SW 1271 (cell line): ENCODE measurements around the gene IBTK.
"Not testable (repeated sequence)": the region's sequence is repeated elsewhere in the genome, so short reads cannot be mapped to it uniquely, and the experiment has no call there.

Source experiments
- DNase-seq, 2 experiments: peaks; one replicate each; lab custom pipeline; 2025; lab: John Stamatoyannopoulos, UW

Gene IBTK

DNA sequence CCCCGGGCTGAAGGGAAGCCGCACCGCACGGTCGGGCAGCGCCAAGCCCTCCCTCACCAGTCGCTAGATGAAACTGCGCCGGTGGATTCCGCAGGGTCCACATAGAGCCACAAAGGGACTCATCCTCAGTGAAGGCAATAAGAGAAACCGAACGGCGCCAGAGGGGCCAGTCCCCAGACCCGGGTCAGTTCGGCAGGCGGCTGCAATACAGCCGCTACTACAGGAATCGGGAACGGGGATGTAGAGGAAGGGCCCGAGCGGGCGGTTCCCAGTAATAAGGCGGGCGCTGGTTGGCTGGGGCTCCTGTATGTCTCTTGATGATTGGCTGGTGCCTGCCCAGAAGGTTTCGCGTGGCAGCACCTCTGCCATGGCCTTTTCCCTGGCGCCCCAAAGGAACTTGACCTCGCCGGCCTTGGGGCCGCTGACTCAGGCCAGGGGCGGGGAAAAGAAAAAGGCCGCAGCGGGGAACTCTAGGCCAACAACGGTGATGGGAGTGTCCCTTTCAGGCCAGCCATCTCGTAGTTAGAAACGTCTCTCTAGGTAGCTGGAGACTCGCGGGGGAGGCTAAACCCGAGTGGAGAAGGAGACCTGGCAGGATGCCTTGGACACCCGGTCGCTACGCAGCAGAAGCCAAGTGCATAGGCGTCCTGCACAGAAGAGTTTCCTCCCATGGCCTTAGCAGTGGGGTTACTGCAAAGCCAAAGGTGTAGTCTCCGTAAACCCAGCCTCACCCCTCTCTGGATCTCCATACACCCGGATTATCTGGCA lies at the start of gene IBTK:
Gene IBTK (minus strand): TSS at position 240 of the 768 bp plus-strand sequence. CDS start 7,258 bp downstream, outside the sequence.
- DNase-seq = peak; percentile 86 to 95

- no peak for DNase-seq
Observed at GRCh38 chr6:82283771-82284410, 36.3 kb upstream of the IBTK start.

DNA sequence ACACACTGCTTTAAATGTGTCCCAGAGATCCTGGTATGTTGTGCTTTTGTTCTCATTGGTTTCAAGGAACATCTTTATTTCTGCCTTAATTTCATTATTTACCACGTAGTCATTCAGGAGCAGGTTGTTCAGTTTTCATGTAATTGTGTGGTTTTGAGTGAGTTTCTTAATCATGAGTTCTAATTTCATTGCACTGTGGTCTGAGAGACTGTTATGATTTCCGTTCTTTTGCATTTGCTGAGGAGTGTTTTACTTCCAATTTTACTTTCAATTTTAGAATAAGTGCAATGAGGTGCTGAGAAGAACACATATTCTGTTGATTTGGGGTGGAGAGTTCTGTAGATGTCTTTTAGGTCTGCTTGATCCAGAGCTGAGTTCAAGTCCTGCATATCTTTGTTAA lies 34.0 kb upstream of the IBTK start:
- DNase-seq = not testable (repeated sequence)

DNA sequence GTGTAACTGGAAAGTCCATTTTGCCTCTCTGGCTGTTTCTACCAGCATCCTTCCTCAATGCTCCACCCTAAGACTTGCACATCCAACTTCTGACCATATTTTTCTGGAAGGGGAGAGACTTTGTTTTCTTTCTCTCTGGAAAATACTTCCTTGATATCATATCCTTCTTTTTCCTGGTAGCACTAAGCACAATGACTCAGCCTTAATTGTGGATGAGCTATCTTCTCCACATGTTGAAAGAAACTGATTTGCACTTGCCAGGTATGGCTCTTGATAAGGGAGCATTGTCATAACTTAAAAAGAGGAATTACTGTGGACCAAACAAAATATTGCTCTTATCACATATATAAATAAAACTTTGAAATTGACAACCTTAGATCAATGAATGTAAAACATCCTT lies 30.1 kb upstream of the IBTK start:
- no peak for DNase-seq

DNA sequence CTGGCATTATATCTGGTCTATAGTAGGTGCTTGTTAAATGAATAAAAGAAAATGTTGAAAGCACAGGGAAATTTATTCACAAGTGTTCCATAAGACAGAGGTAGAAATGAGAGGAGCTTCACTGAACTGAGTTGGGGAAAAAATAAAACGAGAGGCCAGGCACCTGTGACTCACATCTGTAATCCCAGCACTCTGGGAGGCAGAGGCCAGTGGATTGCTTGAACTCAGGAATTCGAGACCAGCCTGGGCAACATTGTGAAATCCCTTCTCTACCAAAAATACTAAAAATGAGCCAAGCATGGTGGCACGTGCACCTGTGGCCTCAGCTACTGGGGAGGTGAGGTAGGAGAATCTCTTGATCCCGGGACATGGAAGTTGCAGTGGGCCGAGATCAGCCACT lies 28.1 kb upstream of the IBTK start:
- no peak for DNase-seq

DNA sequence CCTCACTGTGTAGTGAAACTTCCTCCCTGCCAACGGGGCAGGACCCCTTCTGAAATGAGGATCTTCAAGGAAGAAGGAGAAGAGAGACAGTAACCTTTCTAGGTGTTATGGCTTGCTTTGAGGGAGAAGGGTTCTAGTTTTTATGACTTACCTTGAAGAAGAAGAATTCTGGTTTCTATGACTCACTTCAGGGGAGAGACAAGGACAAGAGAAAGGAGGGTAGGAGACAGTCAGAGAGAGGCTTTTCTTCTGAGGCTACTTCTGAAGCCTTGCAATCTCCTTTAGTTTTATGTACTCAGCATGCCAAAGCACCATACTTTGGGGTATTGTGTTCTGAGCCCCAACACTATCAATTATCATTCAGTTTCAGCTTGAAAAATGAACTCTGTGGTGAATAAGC lies 25.8 kb upstream of the IBTK start:
- no peak for DNase-seq

- peak in 1 of 2 experiments; percentile 67 for DNase-seq
Observed at GRCh38 chr6:82270881-82271635, 23.5 kb upstream of the IBTK start.

DNA sequence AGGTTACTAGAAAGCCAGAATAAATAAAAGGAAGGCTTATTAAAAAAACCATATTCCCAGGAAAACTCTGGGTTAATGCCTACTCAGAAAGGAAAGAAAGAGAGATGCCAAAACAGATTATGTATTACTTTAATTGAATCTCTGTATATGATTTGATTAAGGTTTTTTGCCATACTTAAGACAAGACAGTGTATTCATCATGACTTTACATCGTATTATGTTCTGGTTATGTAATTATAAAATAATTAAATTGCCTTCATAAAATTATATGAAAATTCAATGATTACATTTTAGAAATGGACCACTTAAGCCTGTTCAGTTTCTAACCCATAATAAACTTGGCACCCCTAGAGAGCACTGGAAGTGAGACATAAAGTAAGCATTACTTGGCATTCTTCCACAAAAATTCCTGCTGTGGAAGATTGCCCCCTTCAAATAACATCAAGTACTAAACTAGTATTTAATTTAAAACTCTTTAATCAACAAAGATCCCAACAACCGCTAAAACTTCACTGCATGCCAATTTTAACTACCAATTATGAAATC lies 20.8 kb upstream of the IBTK start:
- no peak for DNase-seq

DNA sequence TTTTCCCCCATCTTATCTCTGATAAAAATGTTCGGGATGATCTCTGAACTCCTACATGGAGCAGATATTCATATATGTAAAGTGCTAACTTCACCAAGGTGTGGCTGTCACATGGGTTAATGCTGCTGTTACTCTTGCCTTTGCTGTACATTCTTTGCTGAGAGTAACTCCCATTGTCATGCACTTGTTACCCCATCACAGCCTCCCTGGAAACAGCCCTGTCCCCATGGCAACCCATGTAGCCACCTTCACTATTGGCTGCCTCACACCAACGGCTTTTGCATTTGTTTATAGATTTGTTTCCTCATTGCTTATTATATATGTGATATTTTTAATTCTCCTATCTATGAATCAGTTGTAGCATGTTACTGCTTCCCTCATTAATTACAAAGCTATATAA lies 17.3 kb upstream of the IBTK start:
- no peak for DNase-seq

- DNase-seq = no peak
Observed at GRCh38 chr6:82264321-82264720, 16.8 kb upstream of the IBTK start.

GRCh38 chr6:82263916-82264315 lies 16.4 kb upstream of the IBTK start:
- no peak for DNase-seq

DNA sequence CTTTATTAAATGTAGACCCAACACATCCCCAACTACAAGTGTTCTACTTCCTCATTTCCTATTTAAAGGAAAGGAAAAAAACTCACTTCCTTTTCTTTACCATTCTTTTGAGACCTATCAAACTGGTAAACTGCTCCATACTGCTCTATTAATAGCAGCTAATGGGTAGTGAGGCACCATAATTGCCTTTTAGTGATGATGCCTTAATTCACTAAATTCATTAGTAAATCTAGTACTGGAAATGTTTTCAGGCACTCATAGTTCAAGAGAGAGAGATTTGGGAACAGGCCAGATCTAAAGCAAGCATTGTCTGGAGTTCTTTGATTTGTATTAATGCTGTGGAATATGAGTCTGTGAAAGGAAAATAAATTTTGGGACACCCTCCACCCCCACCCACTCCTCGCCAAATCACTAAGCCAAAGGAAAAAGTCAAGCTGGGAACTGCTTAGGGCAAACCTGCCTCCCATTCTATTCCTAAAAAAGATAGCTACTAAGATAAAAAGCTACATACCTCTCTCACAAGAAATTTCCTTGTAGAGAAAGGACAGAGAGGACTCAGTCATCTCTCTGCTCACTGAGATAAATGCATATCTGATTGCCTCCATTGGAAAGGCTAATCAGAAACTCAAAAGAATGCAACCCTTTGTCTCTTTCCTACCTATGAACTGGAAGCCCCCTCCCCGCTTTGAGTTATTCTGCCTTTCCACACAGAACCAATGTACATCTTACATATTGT lies 13.6 kb upstream of the IBTK start:
- DNase-seq = no peak

GRCh38 chr6:82259389-82259788 lies 11.8 kb upstream of the IBTK start:
- DNase-seq = no peak

- DNase-seq = peak in 1 of 2 experiments; percentile 27
Observed at GRCh38 chr6:82257088-82257774, 9.7 kb upstream of the IBTK start.

GRCh38 chr6:82254722-82255121 lies 7.2 kb upstream of the IBTK start:
- DNase-seq = not testable (repeated sequence)

DNA sequence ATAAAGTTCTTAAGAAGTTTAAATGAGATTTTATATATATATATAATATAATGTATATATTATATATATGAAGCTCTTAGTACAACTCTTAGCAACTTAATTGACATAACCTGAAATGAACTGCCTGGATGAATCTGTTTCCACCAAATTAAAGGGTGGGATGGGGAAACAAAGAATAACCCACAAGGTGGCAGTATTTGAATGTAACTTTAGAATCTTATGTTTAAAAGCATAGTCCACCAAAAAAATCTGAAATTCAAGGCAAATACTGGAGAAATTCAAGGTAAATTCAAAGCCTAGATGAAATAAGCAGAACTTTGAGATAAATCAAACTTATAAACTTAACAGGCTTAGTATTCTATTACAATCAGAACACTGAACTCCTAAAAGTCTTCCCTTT lies 4.4 kb upstream of the IBTK start:
- peak in 1 of 2 experiments; percentile 57 for DNase-seq

DNA sequence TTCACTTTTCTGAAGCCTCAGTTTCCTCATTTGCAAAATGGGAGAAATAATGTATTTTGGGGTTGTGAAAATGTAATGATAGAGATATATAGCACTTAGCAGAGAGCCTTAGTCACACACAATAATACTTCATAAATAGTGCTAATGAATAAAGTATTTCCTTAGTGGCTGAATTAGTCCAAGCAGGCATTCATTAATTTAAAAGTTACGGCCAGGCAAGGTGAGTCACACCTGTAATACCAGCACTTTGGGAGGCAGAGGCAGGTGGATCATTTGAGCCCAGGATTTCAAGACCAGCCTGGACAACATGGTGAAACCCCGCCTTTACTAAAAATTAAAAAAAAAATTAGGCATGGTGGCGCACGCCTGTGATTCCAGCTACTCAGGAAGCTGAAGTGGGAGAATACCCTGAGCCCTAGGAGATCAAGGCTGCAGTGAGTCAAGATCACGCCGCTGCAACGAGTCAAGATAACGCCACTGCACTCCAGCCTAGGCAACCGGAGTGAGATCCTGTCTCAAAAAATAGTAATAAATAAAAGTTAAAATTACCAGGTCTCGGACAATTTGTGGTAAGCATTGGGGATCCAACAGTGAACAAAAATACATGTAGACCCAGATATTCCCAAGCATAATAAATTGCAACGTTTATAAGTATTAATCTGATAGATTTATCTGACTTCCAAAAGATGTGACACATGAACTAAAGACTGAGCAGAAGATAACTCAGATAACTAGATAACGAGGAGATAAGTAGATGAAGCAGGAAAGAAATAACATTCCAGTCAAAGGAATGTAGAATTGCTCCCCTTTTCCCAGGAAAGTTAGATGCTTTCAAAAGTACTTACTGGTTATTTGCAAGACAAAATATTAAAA lies 2.1 kb upstream of the IBTK start:
- no peak for DNase-seq

DNA sequence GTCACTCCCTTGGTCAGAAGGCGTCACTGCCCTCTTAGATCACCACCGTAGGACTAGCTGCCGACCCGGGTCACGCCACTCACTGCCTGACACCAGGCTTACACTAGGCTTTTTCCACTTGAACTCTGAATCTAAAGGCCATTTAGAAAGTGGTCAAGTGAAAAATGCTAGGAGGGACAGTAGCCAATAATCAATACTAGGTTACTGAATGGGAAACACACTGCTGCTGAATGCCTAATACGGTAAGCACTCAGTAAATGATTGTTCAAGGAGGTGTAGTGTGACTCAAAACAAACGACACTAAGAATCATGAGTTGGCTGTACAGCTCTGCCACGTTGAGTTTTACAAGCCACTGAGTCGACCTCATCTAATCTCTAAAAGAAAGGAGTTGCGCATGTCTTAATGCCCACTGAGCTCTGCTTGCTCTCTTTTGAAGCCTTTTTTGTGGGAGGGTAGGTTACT lies 760 bp upstream of the IBTK start:
- no peak for DNase-seq

- peak in 1 of 2 experiments; percentile 70 for DNase-seq
Observed at GRCh38 chr6:82246802-82247504, 591 bp downstream of the IBTK start.
